Astrocyte of the spinal cord (primary cell): ENCODE measurements around the gene GJC3.

Source experiments
- DNase-seq: peaks from one replicate; pipeline ENCODE4 v3.0.0; 2011; ENCODE audit warnings: low read depth, low spot score
- H3K4me3 ChIP-seq: 2 replicates; pipeline ENCODE4 v1.5.1; 2011; ENCODE audit warnings: low read depth, mild to moderate bottlenecking, low read length, moderate library complexity
- in situ Hi-C: cut with HindIII; loops from 2 replicates; pipeline ENCODE4 v1.10.0; 2017; ENCODE audit warnings: low sequenced_read_pairs
- TF ChIP-seq, protein P1 (sequence below): IDR thresholded peaks from 2 replicates; pipeline ENCODE4 v1.5.1; 2012; ENCODE audit warnings: low read depth, mild to moderate bottlenecking, low read length, inconsistent platforms

The GJC3 gene

GRCh38 chr7:99928188-99928587 is 1.2 kb downstream of the GJC3 start:
- in situ Hi-C loops, result no loop called here
- no peak overlapping the region for H3K4me3 ChIP-seq
- no peak for DNase-seq
- TF ChIP-seq, protein P1, sequence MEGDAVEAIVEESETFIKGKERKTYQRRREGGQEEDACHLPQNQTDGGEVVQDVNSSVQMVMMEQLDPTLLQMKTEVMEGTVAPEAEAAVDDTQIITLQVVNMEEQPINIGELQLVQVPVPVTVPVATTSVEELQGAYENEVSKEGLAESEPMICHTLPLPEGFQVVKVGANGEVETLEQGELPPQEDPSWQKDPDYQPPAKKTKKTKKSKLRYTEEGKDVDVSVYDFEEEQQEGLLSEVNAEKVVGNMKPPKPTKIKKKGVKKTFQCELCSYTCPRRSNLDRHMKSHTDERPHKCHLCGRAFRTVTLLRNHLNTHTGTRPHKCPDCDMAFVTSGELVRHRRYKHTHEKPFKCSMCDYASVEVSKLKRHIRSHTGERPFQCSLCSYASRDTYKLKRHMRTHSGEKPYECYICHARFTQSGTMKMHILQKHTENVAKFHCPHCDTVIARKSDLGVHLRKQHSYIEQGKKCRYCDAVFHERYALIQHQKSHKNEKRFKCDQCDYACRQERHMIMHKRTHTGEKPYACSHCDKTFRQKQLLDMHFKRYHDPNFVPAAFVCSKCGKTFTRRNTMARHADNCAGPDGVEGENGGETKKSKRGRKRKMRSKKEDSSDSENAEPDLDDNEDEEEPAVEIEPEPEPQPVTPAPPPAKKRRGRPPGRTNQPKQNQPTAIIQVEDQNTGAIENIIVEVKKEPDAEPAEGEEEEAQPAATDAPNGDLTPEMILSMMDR, result no peak

DNA sequence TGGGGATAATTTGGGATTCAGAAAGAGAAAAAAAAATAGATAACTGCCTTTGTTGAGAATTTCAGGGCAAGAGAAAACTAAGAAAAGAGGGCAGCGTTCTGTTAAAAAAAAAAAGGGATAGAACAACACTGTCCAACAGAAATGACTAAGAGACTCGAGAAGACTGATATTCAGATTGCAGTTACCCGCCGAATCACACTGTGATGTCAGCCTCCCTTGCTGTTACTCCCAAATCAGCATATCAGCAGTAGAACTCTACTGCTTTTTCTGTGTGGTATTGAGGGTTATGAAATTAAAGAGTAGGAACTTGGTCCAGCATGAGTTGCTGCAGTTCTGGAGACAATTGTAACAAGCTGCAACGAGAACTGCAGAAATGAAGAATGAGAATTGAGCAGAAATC is 1.9 kb downstream of the GJC3 start:
- no peak overlapping the region for H3K4me3 ChIP-seq
- TF ChIP-seq, protein P1, result no peak
- no peak for DNase-seq
- in situ Hi-C loops, result no loop called here

GRCh38 chr7:99926321-99926720 is 3.1 kb downstream of the GJC3 start:
- H3K4me3 ChIP-seq, result no peak overlapping the region
- DNase-seq, result no peak
- in situ Hi-C loops, result no loop called here
- TF ChIP-seq, protein P1, result no peak

- TF ChIP-seq, protein P1, result no peak
- H3K4me3 ChIP-seq, result no peak overlapping the region
- in situ Hi-C loops, result no loop called here
- DNase-seq, result no peak
Observed at GRCh38 chr7:99923200-99923599, 6.2 kb downstream of the GJC3 start.

DNA sequence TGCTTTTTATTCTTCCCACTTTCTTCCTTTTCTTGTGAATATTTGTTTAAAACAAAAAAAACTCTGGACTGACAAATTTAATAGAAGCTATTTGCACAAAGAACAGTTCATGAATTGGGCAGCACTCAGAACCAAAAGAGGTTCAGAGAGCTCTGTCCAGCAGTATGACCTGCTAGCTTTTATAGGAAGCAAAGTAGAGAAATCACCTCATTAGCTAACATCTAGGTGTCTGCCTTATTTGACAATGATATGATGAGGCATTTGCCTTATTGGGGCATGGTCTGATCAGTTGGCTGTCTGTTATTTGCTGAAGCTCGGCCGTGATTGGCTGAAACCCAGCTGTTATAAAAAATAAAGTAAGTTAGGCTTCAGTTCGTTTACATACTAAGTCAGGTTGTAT is 9.3 kb downstream of the GJC3 start:
- TF ChIP-seq, protein P1, result no peak
- DNase-seq, result peak; percentile 5
- peak overlapping the region; percentile 75 for H3K4me3 ChIP-seq
- in situ Hi-C loops, result no loop called here

DNA sequence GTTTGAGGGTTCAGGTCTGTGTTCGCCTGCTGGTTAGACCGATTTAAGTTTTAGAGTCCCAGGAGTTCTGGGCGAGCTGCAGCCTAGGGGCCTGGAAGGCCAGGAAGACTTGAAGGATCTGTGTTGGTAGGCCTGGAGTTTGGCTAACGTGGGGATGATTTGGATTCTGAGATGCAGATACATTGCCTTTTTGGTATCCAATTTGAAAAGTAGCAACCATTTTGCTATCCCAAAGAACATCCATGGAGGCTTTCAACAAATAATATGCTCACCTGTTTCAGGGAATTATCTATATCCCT is 9.7 kb downstream of the GJC3 start:
- no peak for DNase-seq
- H3K4me3 ChIP-seq, result peak overlapping the region; percentile 75
- TF ChIP-seq, protein P1, result no peak
- in situ Hi-C loops, result no loop called here
